ENCODE measurements around the gene CLEC20A. TPM values are rescaled to one million over a fixed set of nuclear protein-coding genes. Genes with fewer than 3 reads are reported as not detected.

CLEC20A gene
- total and polyA plus RNA-seq, 2 of the 8 experiments (the other 6 are each of a cell fraction or from before 2014, with no cell fraction given) = not detected

DNA sequence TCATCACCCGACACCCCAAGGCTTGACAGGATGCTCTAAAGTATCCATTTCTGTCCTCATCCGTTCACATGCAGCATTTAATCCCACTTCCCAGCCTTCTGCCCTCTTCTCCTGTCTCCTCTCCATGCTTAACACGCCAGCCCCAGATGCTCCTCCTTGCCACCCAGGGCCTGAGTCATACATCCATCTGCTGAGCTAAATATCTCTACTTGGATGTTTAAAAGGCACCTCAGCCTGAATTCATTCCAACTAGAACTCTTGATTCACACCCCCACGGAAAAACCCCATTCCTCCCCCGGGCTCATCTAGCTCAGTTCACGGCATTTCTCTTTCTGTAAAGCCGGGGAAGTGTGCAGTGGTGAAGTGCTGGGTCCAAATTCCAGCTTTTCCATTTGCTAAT is 43.9 kb upstream of the CLEC20A start:
- H3K4me1 ChIP-seq (replicated peaks in 1 of 4; ENCODE audit: control insufficient read depth in 3 of 4, insufficient read depth in 4 of 4, low read length in 3 of 4) = peaks cover 0 to 8% (median 3%) of the 10 kb centered on the region in 4 experiments; a peak in 2 of 7 replicates
- H3K27ac ChIP-seq (ENCODE audit: low read depth, low read length) = no peak overlapping the region
- H3K4me2 ChIP-seq (ENCODE audit: insufficient read depth in 1 of 2, low read depth in 2 of 2, low read length in 2 of 2) = no peak overlapping the region
- no peak overlapping the region for H2BK5ac ChIP-seq (ENCODE audit: low read depth, low read length)
- no peak overlapping the region for H2AK5ac ChIP-seq (ENCODE audit: low read depth, low read length)
- no peaks in the 10 kb centered on the region; the same call in 1 of the 2 replicates for H3K79me1 ChIP-seq (ENCODE audit: low read depth, low read length)
- POLR2A ChIA-PET (ENCODE audit: partially characterized antibody) = interaction anchor here (0.6 to 6.0 kb wide), 2 partner anchors 185 to 460 kb away, joined by 3 to 21 read pairs; partner anchors contain the start of gene RALGPS2
- no peak overlapping the region for H4K5ac ChIP-seq (ENCODE audit: insufficient read length, low read depth, low read length)
- no peak for FAIRE-seq
- no peak for DNase-seq (ENCODE audit: low read depth in 1 of 2, low spot score in 2 of 2)
- H3K56ac ChIP-seq (replicated peaks; ENCODE audit: insufficient read length, low read depth, low read length) = no peak overlapping the region
- peaks cover 10% of the 10 kb centered on the region for H3K23me2 ChIP-seq (ENCODE audit: low read depth, low read length)
- no peak overlapping the region for H4K8ac ChIP-seq (ENCODE audit: extremely low read depth, insufficient read depth, low read length)
- H3K27me3 ChIP-seq (replicated peaks in 1 of 4; ENCODE audit: control insufficient read depth in 3 of 4, extremely low read depth in 1 of 4, insufficient read depth in 3 of 4, low read length in 3 of 4) = no peaks in the 10 kb centered on the region; a peak in 1 of 7 replicates
- no peak overlapping the region for H2BK120ac ChIP-seq (replicated peaks; ENCODE audit: low read depth, low read length)
- CTCF ChIA-PET (ENCODE audit: partially characterized antibody) = interaction anchor here (0.8 to 9.1 kb wide), 10 partner anchors 11 to 593 kb away, joined by 3 to 92 read pairs (median 4); no protein-coding TSS in a partner anchor
- TF ChIP-seq, protein P1, sequence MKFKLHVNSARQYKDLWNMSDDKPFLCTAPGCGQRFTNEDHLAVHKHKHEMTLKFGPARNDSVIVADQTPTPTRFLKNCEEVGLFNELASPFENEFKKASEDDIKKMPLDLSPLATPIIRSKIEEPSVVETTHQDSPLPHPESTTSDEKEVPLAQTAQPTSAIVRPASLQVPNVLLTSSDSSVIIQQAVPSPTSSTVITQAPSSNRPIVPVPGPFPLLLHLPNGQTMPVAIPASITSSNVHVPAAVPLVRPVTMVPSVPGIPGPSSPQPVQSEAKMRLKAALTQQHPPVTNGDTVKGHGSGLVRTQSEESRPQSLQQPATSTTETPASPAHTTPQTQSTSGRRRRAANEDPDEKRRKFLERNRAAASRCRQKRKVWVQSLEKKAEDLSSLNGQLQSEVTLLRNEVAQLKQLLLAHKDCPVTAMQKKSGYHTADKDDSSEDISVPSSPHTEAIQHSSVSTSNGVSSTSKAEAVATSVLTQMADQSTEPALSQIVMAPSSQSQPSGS (IDR thresholded peaks at IDR 0.05; ENCODE audit: low read length) = no peak
- TF ChIP-seq JUND (IDR thresholded peaks at IDR 0.05; ENCODE audit: low read length) (no peak), RXRA (IDR thresholded peaks at IDR 0.05; ENCODE audit: insufficient read depth, low read depth, low read length) (no peak), ZNF274 (IDR thresholded peaks at IDR 0.05; ENCODE audit: borderline replicate concordance, extremely low read depth, low read length) (no peak), YY1 (IDR thresholded peaks at IDR 0.05; ENCODE audit: low read depth, low read length) (no peak), SP1 (IDR thresholded peaks at IDR 0.05; ENCODE audit: low read depth, low read length) (no peak), GABPA (IDR thresholded peaks at IDR 0.05; ENCODE audit: borderline replicate concordance, insufficient read depth, low read length) (no peak), SRF (IDR thresholded peaks at IDR 0.05; ENCODE audit: low read depth, low read length) (no peak), HDAC2 (IDR thresholded peaks at IDR 0.05; ENCODE audit: borderline replicate concordance in 1 of 2, low read depth in 2 of 2, low read length in 2 of 2) (no peak), POLR2A (IDR thresholded peaks at IDR 0.05; ENCODE audit: control extremely low read depth in 1 of 2, low read depth in 2 of 2, low read length in 2 of 2) (no peak)
- H3K9me3 ChIP-seq (ENCODE audit: insufficient read depth in 2 of 2, low read depth in 1 of 2, low read length in 1 of 2) = no peaks in the 10 kb centered on the region
- no peak overlapping the region for H2BK20ac ChIP-seq (ENCODE audit: low read length)
- no peak overlapping the region for H4K91ac ChIP-seq (replicated peaks; ENCODE audit: insufficient read length, low read length)
- no peak overlapping the region for H3K4ac ChIP-seq (replicated peaks; ENCODE audit: insufficient read length, low read depth, low read length)
- no peak overlapping the region for H3K9ac ChIP-seq (replicated peaks in 1 of 4; ENCODE audit: extremely low read depth in 1 of 4, low read depth in 3 of 4, low read length in 3 of 4)
- H3K14ac ChIP-seq (ENCODE audit: insufficient read length) = no peak overlapping the region
- H3K23ac ChIP-seq (ENCODE audit: insufficient read length) = no peak overlapping the region
- H2AFZ ChIP-seq (ENCODE audit: low read length) = no peak overlapping the region
- no peak overlapping the region for H3K4me3 ChIP-seq (ENCODE audit: extremely low read depth in 1 of 4, insufficient read depth in 2 of 4, low read depth in 3 of 4, low read length in 4 of 4)
- no peak overlapping the region for H2BK15ac ChIP-seq (ENCODE audit: low read length)
- no peaks in the 10 kb centered on the region for H3K79me2 ChIP-seq (ENCODE audit: control insufficient read depth in 1 of 2, insufficient read depth in 2 of 2, low read length in 2 of 2)
- 85% methylated on average over 7 of the region's 7 CpGs; no CpG with 5 or more reads in 1 of the 2 experiments for whole genome bisulfite sequencing, 2 experiments (ENCODE audit: extremely low coverage in 1 of 2, insufficient coverage in 1 of 2, insufficient read length in 1 of 2, insufficient replicate concordance in 2 of 2, low coverage in 1 of 2, low lambda C conversion rate in 2 of 2, missing lambda C conversion rate in 1 of 2)
- H2BK12ac ChIP-seq (ENCODE audit: low read depth, low read length) = no peak overlapping the region
- no peak overlapping the region for H3K18ac ChIP-seq (ENCODE audit: extremely low read depth, low read length)
- H4K20me1 ChIP-seq (replicated peaks in 1 of 2; ENCODE audit: control insufficient read depth in 1 of 2, insufficient read depth in 2 of 2, low read length in 2 of 2) = no peaks in the 10 kb centered on the region
- H3K36me3 ChIP-seq (ENCODE audit: control insufficient read depth in 2 of 4, insufficient read depth in 4 of 4, low read length in 3 of 4) = no peaks in the 10 kb centered on the region

All from H1 (cell line).